ENCODE results near the gene GAS7.
A peak's percentile ranks its signal among the peaks of the same experiment; 100 is the strongest.

Gene GAS7

DNA sequence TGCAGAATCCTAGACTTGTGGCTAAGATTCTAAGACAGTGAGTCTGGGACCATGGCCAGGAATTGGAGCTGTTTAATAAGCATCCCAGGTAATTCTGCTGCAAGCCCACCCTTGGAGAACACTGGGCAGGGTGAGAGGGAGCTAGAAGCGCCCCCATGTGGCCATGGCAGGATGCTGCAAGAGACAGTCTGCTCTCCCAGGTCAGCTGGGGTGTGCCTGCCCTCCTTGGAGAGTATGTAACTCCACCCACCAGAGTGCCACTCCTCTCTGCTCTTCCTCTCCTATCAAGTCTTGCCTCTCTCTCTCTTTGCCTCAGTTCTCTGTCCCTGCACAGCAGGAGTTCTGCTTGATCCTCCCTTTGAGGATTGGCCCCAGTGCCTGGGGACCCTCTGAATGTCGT lies 308.3 kb downstream of the GAS7 start:
- peak; percentile 17 for DNase-seq (ENCODE audit: low read depth)

DNA sequence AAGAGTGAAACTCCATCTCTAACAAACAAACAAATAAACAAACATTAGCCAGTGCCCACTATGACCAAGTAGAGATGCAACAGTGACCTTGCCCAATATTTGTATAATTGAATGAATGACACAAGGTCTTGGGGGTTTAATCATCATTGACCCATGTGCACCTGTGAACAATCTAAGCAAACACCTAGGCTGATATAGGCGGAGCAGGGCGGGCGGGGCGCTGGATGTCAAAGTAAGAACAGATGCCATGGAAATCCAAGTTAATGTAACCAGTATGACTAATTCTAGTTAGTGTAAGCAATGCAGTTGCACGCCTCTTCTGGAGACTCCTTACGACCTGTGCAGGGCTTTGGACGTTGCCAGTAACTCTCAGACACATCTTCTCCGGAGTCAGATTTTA lies 310.9 kb downstream of the GAS7 start:
- DNase-seq (ENCODE audit: low read depth), result peak; percentile 11

DNA sequence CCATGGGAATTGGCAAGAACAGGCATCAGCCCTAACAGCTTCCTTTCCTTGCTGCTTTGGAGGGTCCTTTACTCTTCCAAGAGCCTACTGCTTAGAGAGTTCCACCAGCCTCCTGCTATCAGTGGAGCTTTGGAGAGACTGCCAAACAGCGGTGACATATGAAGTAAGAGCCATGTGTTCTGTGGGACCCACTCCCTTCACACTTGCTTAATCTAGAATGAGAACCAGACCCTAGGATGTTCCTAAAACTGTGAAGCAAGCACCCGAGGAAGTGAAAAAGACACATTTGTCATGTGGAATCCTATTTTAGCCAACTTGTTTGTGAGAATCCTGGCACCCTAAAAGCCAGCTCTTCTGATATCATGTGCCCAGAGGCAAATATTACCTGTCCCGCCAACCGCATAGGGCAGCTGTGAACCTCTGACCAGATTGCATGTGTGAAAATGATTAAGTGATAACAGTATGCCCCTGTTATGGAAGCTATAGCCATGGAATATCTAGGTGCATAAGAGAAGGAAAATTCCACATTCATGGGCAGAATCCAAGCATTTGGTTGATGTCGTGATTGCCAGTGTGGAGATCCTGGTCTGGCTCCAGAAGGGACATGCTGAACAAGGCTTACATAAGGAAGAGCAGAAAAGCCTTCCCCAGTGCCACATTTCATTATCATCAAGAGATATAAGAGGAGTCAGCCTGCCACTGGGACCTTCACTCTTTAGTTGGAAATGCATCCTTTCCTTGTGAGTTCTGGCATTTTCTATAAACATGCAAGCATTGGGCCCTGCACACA lies 312.1 kb downstream of the GAS7 start:
- no peak for DNase-seq (ENCODE audit: low read depth)

DNA sequence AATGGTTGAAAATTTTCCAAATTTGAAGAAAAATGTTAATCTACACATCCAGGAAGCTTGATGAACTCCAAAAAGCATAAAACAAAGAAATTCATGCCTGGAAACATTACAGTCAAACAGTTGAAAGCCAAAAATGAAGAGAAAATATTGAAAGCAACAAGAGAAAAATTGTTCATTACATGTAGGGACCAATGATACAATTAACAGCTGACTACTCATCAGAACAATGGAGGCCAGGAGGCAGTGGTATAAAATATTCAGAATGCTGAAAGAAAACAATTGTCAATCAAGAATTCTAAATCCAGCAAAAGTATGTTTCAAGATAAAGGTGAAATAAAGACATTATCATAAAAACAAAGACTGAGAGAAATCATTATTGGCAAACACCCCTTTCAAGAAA lies 315.0 kb downstream of the GAS7 start:
- DNase-seq (ENCODE audit: low read depth), result no peak

- peak; percentile 51 for DNase-seq (ENCODE audit: low read depth)
These were observed 317.8 kb downstream of the GAS7 start for GRCh38 chr17:9880582-9880999.

DNA sequence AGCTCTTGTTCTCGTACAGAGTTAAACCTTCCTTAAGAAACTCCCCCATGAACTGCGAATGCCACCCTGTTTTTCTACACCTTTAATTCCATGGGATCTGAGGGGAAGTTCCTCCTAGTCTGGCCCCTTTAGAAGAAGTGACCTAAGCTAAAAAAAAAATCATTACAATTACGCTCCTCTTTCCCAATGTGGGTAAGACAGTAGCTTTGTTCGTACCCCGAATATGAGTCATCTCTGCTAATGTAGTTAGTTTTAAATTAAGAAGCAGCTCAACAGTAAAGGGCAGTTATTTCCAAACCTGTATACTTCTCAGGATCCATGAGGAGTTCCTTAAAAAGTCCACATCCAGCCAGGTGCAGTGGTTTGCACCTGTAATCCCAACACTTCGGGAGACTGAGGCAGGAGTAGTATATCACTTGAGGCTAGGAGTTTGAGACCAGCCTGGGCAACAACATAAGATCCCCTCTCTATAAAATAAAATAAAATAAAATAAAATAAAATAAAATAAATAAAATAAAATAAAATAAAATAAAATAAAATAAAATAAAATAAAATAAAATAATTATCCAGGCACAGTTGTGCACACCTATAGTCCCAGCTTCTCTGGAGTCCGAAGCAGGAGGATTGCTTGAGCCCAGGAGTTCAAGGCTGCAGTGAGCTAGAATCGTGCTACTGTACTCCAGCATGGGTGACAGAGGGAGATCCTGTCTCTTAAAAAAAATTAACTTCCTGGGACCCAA lies 319.4 kb downstream of the GAS7 start:
- peak; percentile 39 for DNase-seq (ENCODE audit: low read depth)

- DNase-seq (ENCODE audit: low read depth), result no peak
These were observed 320.1 kb downstream of the GAS7 start for GRCh38 chr17:9878356-9878755.

DNA sequence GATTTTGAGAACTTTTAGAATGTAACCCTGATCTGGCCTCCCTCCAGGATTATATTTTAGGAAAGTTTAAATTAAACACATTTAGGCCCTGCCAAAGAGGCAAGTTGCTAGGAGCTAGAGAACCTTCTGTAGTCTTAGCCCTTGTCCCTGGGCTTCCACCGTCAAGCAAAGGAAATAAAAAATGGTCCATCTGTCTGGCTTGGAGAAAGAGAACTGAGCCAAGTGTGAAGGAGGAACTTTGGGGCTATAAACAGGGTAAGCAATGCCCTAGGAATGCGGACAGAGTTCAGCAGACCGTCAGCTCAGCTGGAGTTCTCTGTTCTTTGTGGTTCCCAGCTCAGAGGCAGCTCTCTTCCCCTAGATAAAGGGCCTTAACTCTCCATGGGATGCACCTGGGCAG lies 323.0 kb downstream of the GAS7 start:
- peak; percentile 28 for DNase-seq (ENCODE audit: low read depth)

GRCh38 chr17:9874722-9875121 lies 323.7 kb downstream of the GAS7 start:
- no peak for DNase-seq (ENCODE audit: low read depth)

DNA sequence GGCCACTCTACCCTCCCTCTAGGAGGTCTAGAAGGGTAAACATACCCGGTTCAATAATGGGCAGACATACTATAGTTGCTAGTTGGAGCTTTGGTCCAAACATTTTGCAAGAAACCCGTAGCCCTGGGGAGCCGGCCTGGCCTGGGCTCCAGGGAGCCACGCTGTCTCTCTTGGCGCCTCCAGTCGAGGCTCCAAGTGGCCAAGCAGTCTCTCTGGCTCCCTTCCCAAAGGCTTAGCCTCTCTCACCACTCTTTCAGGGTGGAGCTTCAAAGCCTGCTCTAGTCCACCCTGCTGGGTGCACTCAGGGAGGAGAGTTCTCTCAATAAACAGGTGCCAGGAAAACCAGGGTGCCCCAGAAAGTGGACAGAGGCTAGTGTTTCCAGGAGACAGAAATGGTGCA lies 325.6 kb downstream of the GAS7 start:
- DNase-seq (ENCODE audit: low read depth), result no peak

DNA sequence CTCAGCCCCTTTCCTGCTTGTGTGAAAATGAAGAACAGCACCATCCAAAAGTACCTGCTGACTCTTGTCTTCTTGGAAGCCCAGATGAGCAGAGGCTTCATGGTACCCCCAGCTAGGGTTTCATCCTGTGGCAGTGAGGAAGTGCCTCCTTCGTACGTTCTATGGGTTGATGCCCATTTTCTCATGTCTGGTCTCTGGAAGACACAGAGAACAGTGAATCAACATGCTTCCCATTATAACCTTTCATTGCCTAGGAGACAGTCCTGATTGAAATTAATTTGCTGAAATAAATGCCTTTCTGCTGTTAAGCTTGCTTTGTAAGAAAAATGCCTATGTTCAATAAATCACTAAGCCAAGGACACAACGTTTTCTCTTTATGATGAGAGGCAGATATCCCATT lies 329.9 kb downstream of the GAS7 start:
- DNase-seq (ENCODE audit: low read depth), result no peak

GRCh38 chr17:9865586-9865985 lies 332.8 kb downstream of the GAS7 start:
- DNase-seq (ENCODE audit: low read depth), result no peak

GRCh38 chr17:9862949-9863348 lies 335.5 kb downstream of the GAS7 start:
- DNase-seq (ENCODE audit: low read depth), result no peak

- DNase-seq (ENCODE audit: low read depth), result no peak
These were observed 336.2 kb downstream of the GAS7 start for GRCh38 chr17:9862220-9862619.

- no peak for DNase-seq (ENCODE audit: low read depth)
These were observed 337.6 kb downstream of the GAS7 start for GRCh38 chr17:9860851-9861250.

Data from ELR (cell line).